Common myeloid progenitor, CD34-positive (primary cell): ENCODE results near the gene RBM28.

Experiments used
- CTCF ChIA-PET: fragments of 350-600 bp; sonication (Branson Sonifier 250); formaldehyde crosslinking; loops from one replicate; lab custom pipeline; 2021; ENCODE audit warnings: antibody characterized with exemption; lab: Charles Lee
- POLR2A ChIA-PET: fragments of 350-600 bp; sonication (Branson Sonifier 250); formaldehyde crosslinking; loops from one replicate; lab custom pipeline; 2021; ENCODE audit warnings: antibody characterized with exemption; lab: Charles Lee
- DNase-seq, 3 donors: peaks; one replicate each; pipeline versions ENCODE4 v3.0.0 to v3.0.0-alpha.2; 2013
- H3K27ac ChIP-seq, 2 experiments: 1 replicate in 1 of 2; 2 replicates in 1 of 2; pipeline ENCODE4 v1.7.0; 2013; ENCODE audit warnings: inconsistent platforms in 2 of 2, low read length in 2 of 2, mild to moderate bottlenecking in 2 of 2, low read depth in 1 of 2, moderate library complexity in 1 of 2; ENCODE audit not compliant: severe bottlenecking in 2 of 2, insufficient read depth in 1 of 2, poor library complexity in 1 of 2
- H3K27me3 ChIP-seq, 5 experiments: replicated peaks in 2 of 5; 1 replicate in 3 of 5; 2 replicates in 2 of 5; pipeline versions ENCODE4 v1.6.1 to v1.7.0; 2013; ENCODE audit warnings: low read length in 4 of 5, mild to moderate bottlenecking in 2 of 5, moderate library complexity in 2 of 5, inconsistent platforms in 1 of 5; ENCODE audit not compliant: insufficient read depth in 5 of 5, control insufficient read depth in 4 of 5
- H3K36me3 ChIP-seq, 4 experiments: 1 replicate in 2 of 4; 2 replicates in 2 of 4; pipeline versions ENCODE4 v1.6.1 to v1.7.0; 2013; ENCODE audit warnings: low read length in 3 of 4, control low read depth in 1 of 4, mild to moderate bottlenecking in 1 of 4; ENCODE audit not compliant: control insufficient read depth in 4 of 4, insufficient read depth in 4 of 4
- H3K4me1 ChIP-seq, 4 experiments: 1 replicate in 3 of 4; 2 replicates in 1 of 4; pipeline versions ENCODE4 v1.6.1 to v1.7.1; 2013; ENCODE audit warnings: low read length in 3 of 4, mild to moderate bottlenecking in 3 of 4, control low read depth in 1 of 4, inconsistent platforms in 1 of 4, moderate library complexity in 1 of 4; ENCODE audit not compliant: control insufficient read depth in 4 of 4, insufficient read depth in 4 of 4; ENCODE audit errors: control extremely low read depth in 1 of 4
- H3K4me3 ChIP-seq, 7 experiments: 1 replicate in 4 of 7; 2 replicates in 3 of 7; pipeline versions ENCODE4 v1.5.1 to v1.7.0; 2013; ENCODE audit warnings: mild to moderate bottlenecking in 7 of 7, low read length in 6 of 7, moderate library complexity in 6 of 7, inconsistent platforms in 2 of 7, low read depth in 2 of 7, control low read depth in 1 of 7; ENCODE audit not compliant: insufficient read depth in 4 of 7, control insufficient read depth in 1 of 7; ENCODE audit errors: extremely low read depth in 1 of 7
- H3K9me3 ChIP-seq, 5 experiments: 1 replicate in 4 of 5; 2 replicates in 1 of 5; pipeline versions ENCODE4 v1.6.1 to v1.7.1; 2013; ENCODE audit warnings: low read length in 4 of 5, mild to moderate bottlenecking in 2 of 5, inconsistent platforms in 1 of 5, low read depth in 1 of 5, moderate library complexity in 1 of 5; ENCODE audit not compliant: control insufficient read depth in 4 of 5, insufficient read depth in 2 of 5; ENCODE audit errors: control extremely low read depth in 1 of 5
- WGBS: methylation state at CpG from one replicate; pipeline ENCODE4 v1.1.5; 2013; ENCODE audit not compliant: insufficient coverage; 5-methylcytosine and 5-hydroxymethylcytosine counted together

RBM28 gene

DNA sequence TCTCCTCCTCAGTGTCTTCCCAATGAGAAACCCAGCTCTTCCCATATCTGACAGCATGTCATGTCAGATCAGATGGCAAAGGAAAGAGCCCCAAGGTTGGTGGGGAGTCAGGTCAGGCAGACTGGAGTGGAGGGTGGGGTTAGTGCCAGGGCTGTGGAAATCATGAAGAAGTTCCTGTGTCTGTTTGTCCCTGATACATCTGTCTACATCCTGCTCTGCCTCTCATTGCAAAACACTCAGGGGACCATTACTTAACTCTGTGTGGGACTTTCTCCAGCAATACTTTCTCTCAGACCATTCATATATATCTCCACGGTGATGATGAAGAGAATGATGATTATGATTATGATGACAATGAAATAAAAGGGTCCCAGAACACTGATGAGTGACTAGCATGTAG is 14.5 kb upstream of the RBM28 start:
- Histone ChIP-seq H3K36me3 (no peaks in the 10 kb centered on the region), H3K4me3 (no peak overlapping the region), H3K27ac (no peak overlapping the region), H3K9me3 (no peaks in the 10 kb centered on the region), H3K4me1 (peaks cover 3 to 20% (median 19%) of the 10 kb centered on the region in 4 experiments), H3K27me3 (peaks cover under 1 to 44% (median 18%) of the 10 kb centered on the region in 5 experiments)
- ChIA-PET CTCF (interaction anchor here (0.9 to 67.2 kb wide), 4 partner anchors 11 to 102 kb away, joined by 3 to 1829 read pairs (median 15); partner anchors contain the start of gene IMPDH1), POLR2A (no interaction called here)
- WGBS, result no CpG with 5 or more reads among the region's 1 CpG
- DNase-seq, result no peak

- H3K27ac ChIP-seq, result no peak overlapping the region
- H3K36me3 ChIP-seq, result no peaks in the 10 kb centered on the region
- WGBS, result 84% methylated on average over 5 of the region's 6 CpGs
- POLR2A ChIA-PET, result interaction anchor here (0.6 kb wide), 1 partner anchor 576 kb away, joined by 3 read pairs; no protein-coding TSS in a partner anchor
- no peak overlapping the region for H3K4me3 ChIP-seq
- no peak for DNase-seq
- peaks cover 3 to 22% (median 20%) of the 10 kb centered on the region in 4 experiments for H3K4me1 ChIP-seq
- H3K9me3 ChIP-seq, result no peaks in the 10 kb centered on the region
- H3K27me3 ChIP-seq, result peaks cover 3 to 44% (median 18%) of the 10 kb centered on the region in 5 experiments
- CTCF ChIA-PET, result interaction anchor here (0.9 to 67.2 kb wide), 5 partner anchors 10 to 103 kb away, joined by 3 to 1829 read pairs (median 14); partner anchors contain the start of gene IMPDH1
Measured at GRCh38 chr7:128357217-128357613, 13.5 kb upstream of the RBM28 start.

GRCh38 chr7:128356546-128357216 is 13.0 kb upstream of the RBM28 start:
- peaks cover 3 to 21% (median 19%) of the 10 kb centered on the region in 4 experiments for H3K4me1 ChIP-seq
- H3K27me3 ChIP-seq, result peaks cover 3 to 42% (median 17%) of the 10 kb centered on the region in 5 experiments
- CTCF ChIA-PET, result interaction anchor here (1.2 to 67.2 kb wide), 6 partner anchors 9 to 53 kb away, joined by 3 to 1829 read pairs (median 10); partner anchors contain the start of gene IMPDH1
- no peaks in the 10 kb centered on the region for H3K9me3 ChIP-seq
- no peak for DNase-seq
- H3K4me3 ChIP-seq, result no peak overlapping the region
- no peaks in the 10 kb centered on the region for H3K36me3 ChIP-seq
- H3K27ac ChIP-seq, result no peak overlapping the region
- 100% methylated on average over 1 of the region's 2 CpGs for WGBS
- POLR2A ChIA-PET, result no interaction called here

- H3K9me3 ChIP-seq, result no peaks in the 10 kb centered on the region
- peaks cover 3 to 56% (median 29%) of the 10 kb centered on the region in 5 experiments for H3K27me3 ChIP-seq
- ChIA-PET CTCF (interaction anchor here (1.3 to 67.2 kb wide), 4 partner anchors 9 to 56 kb away, joined by 4 to 1829 read pairs (median 10); partner anchors contain the start of genes IMPDH1 and RBM28), POLR2A (no interaction called here)
- no peak overlapping the region for H3K4me3 ChIP-seq
- 100% methylated on average over 1 of the region's 1 CpG for WGBS
- H3K36me3 ChIP-seq, result no peaks in the 10 kb centered on the region
- DNase-seq, result no peak
- H3K4me1 ChIP-seq, result peaks cover 3 to 14% (median 10%) of the 10 kb centered on the region in 4 experiments
- no peak overlapping the region for H3K27ac ChIP-seq
Measured at GRCh38 chr7:128353610-128354009, 9.9 kb upstream of the RBM28 start.

GRCh38 chr7:128353189-128353588 is 9.5 kb upstream of the RBM28 start:
- Histone ChIP-seq H3K36me3 (no peaks in the 10 kb centered on the region), H3K4me1 (peaks cover 3 to 14% (median 10%) of the 10 kb centered on the region in 4 experiments), H3K27me3 (peaks cover 3 to 57% (median 29%) of the 10 kb centered on the region in 5 experiments), H3K27ac (no peak overlapping the region), H3K9me3 (no peaks in the 10 kb centered on the region), H3K4me3 (no peak overlapping the region)
- 90% methylated on average over 3 of the region's 3 CpGs for WGBS
- CTCF ChIA-PET, result interaction anchor here (0.7 to 67.2 kb wide), 8 partner anchors 9 to 108 kb away, joined by 3 to 1829 read pairs (median 4); partner anchors contain the start of genes IMPDH1 and RBM28
- POLR2A ChIA-PET, result no interaction called here
- DNase-seq, result no peak

- H3K4me1 ChIP-seq, result peaks cover 0 to 14% (median 10%) of the 10 kb centered on the region in 4 experiments
- H3K4me3 ChIP-seq, result no peak overlapping the region
- DNase-seq, result no peak
- ChIA-PET POLR2A (no interaction called here), CTCF (interaction anchor here (0.7 to 67.2 kb wide), 8 partner anchors 9 to 109 kb away, joined by 3 to 1829 read pairs (median 4); partner anchors contain the start of genes IMPDH1 and RBM28)
- H3K36me3 ChIP-seq, result no peaks in the 10 kb centered on the region
- H3K27me3 ChIP-seq, result peaks cover 3 to 56% (median 28%) of the 10 kb centered on the region in 5 experiments
- H3K27ac ChIP-seq, result no peak overlapping the region
- H3K9me3 ChIP-seq, result no peaks in the 10 kb centered on the region
- 76% methylated on average over 7 of the region's 8 CpGs for WGBS
Measured at GRCh38 chr7:128352636-128353035, 8.9 kb upstream of the RBM28 start.
